ENCODE results near the gene LRP5.

DNA sequence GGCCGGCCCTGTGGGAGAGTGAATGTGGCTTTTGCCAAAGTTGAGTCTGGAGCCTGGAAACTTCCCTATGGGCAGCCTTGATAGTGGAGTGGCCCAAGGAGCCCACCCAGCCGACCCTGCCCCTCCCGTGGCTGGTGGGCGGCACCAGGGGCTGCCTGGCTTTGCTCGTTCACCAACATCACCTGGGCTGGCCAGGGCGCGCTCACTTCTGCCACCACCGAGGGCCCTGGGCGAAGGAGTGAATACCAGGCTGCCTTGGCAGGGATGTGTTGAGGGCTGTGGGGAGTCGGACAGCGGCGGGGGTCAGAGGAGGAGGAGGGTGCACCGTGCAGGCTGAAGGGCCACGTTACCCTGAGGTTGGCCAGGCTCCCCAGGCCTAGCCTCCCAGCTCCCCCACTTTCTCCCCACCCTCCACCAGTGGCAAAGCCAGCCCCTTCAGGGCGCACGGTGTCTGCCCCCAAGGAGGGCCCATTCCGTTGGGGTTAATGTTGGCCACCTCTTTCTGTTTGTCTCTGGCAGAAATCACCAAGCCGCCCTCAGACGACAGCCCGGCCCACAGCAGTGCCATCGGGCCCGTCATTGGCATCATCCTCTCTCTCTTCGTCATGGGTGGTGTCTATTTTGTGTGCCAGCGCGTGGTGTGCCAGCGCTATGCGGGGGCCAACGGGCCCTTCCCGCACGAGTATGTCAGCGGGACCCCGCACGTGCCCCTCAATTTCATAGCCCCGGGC lies 125.7 kb downstream of the LRP5 start:
- TF ChIP-seq POLR2A (IDR thresholded peaks at IDR 0.05) (no peak), CTCF (IDR thresholded peaks at IDR 0.05 in 8 of 11, conservative IDR thresholded peaks at IDR 0.05 in 3 of 11) (no peak), POLR2AphosphoS5 (IDR thresholded peaks at IDR 0.05) (no peak)
